ENCODE results near the gene DEFB127. TPM values are rescaled to one million over a fixed set of nuclear protein-coding genes. Genes with fewer than 3 reads are reported as not detected.

Gene DEFB127
- total RNA-seq, 4 donors from 2014 or later = not detected

GRCh38 chr20:142290-142689 lies 15.0 kb upstream of the DEFB127 start, which contains the start of gene DEFB126:
TSS of gene DEFB126 (plus strand) at chr20:142590. CDS start at chr20:142629, 39 bp downstream.
- H3K27ac ChIP-seq = no peak within 1 kb of the TSS
- H3K9me3 ChIP-seq = no peaks in the 10 kb centered on the region
- H3K36me3 ChIP-seq = no peaks in the 10 kb centered on the region
- TF ChIP-seq POLR2AphosphoS5 (IDR thresholded peaks at IDR 0.05) = no peak
- no peak for TF ChIP-seq CTCF (IDR thresholded peaks at IDR 0.05)
- TF ChIP-seq POLR2A (IDR thresholded peaks at IDR 0.05) = no peak
- TF ChIP-seq EP300 (IDR thresholded peaks at IDR 0.05) = no peak
- no peak within 1 kb of the TSS for H3K4me3 ChIP-seq
- H3K27me3 ChIP-seq = peaks cover 40% of the 10 kb centered on the region
- no peaks in the 10 kb centered on the region for H3K4me1 ChIP-seq
- 25% methylated on average over 1 of the region's 1 CpG for WGBS
- DNase-seq (ENCODE audit: low spot score in 2 of 2) = no peak

- Histone ChIP-seq H3K4me1 (no peaks in the 10 kb centered on the region), H3K36me3 (no peaks in the 10 kb centered on the region), H3K27ac (no peak overlapping the region), H3K4me3 (no peak overlapping the region), H3K27me3 (peaks cover 26% of the 10 kb centered on the region), H3K9me3 (no peaks in the 10 kb centered on the region)
- no peak for DNase-seq (ENCODE audit: low spot score in 2 of 2)
- WGBS = 61% methylated on average over 2 of the region's 2 CpGs
- TF ChIP-seq CTCF (IDR thresholded peaks at IDR 0.05) (no peak), POLR2AphosphoS5 (IDR thresholded peaks at IDR 0.05) (no peak), POLR2A (IDR thresholded peaks at IDR 0.05) (no peak), EP300 (IDR thresholded peaks at IDR 0.05) (no peak)
Measured at GRCh38 chr20:145877-146276, 11.4 kb upstream of the DEFB127 start.

GRCh38 chr20:152131-152530 lies 5.1 kb upstream of the DEFB127 start:
- no peaks in the 10 kb centered on the region for H3K9me3 ChIP-seq
- H3K27me3 ChIP-seq = peaks cover 8% of the 10 kb centered on the region
- no peak for TF ChIP-seq EP300 (IDR thresholded peaks at IDR 0.05)
- no peak for TF ChIP-seq POLR2AphosphoS5 (IDR thresholded peaks at IDR 0.05)
- no peak for TF ChIP-seq POLR2A (IDR thresholded peaks at IDR 0.05)
- TF ChIP-seq CTCF (IDR thresholded peaks at IDR 0.05) = no peak
- WGBS = 59% methylated on average over 1 of the region's 1 CpG
- DNase-seq (ENCODE audit: low spot score in 2 of 2) = no peak
- H3K36me3 ChIP-seq = no peaks in the 10 kb centered on the region
- H3K27ac ChIP-seq = no peak overlapping the region
- H3K4me1 ChIP-seq = no peaks in the 10 kb centered on the region
- no peak overlapping the region for H3K4me3 ChIP-seq

- Histone ChIP-seq H3K27me3 (no peaks in the 10 kb centered on the region), H3K4me3 (no peak overlapping the region), H3K9me3 (no peaks in the 10 kb centered on the region), H3K4me1 (no peaks in the 10 kb centered on the region), H3K27ac (no peak overlapping the region), H3K36me3 (no peaks in the 10 kb centered on the region)
- 53% methylated on average over 3 of the region's 3 CpGs for whole genome bisulfite sequencing
- DNase-seq (ENCODE audit: low spot score in 2 of 2) = no peak
- TF ChIP-seq CTCF (IDR thresholded peaks at IDR 0.05) (no peak), POLR2AphosphoS5 (IDR thresholded peaks at IDR 0.05) (no peak), EP300 (IDR thresholded peaks at IDR 0.05) (no peak), POLR2A (IDR thresholded peaks at IDR 0.05) (no peak)
Measured at GRCh38 chr20:164618-165017, 7.4 kb downstream of the DEFB127 start.

GRCh38 chr20:168876-169275 lies 11.6 kb downstream of the DEFB127 start:
- Histone ChIP-seq H3K27ac (no peak overlapping the region), H3K4me1 (no peaks in the 10 kb centered on the region), H3K4me3 (no peak overlapping the region), H3K36me3 (no peaks in the 10 kb centered on the region), H3K27me3 (peaks cover 5% of the 10 kb centered on the region), H3K9me3 (no peaks in the 10 kb centered on the region)
- no peak for DNase-seq (ENCODE audit: low spot score in 2 of 2)
- TF ChIP-seq POLR2AphosphoS5 (IDR thresholded peaks at IDR 0.05) (no peak), EP300 (IDR thresholded peaks at IDR 0.05) (no peak)
- 71% methylated on average over 2 of the region's 2 CpGs for WGBS

GRCh38 chr20:184288-184687 lies 27.0 kb downstream of the DEFB127 start:
- Histone ChIP-seq H3K27me3 (peaks cover 15% of the 10 kb centered on the region), H3K4me1 (no peaks in the 10 kb centered on the region), H3K36me3 (no peaks in the 10 kb centered on the region), H3K27ac (no peak overlapping the region), H3K4me3 (no peak overlapping the region), H3K9me3 (no peaks in the 10 kb centered on the region)
- WGBS = 61% methylated on average over 2 of the region's 2 CpGs
- DNase-seq (ENCODE audit: low spot score in 2 of 2) = no peak
- TF ChIP-seq EP300 (IDR thresholded peaks at IDR 0.05) (no peak), POLR2AphosphoS5 (IDR thresholded peaks at IDR 0.05) (no peak), CTCF (IDR thresholded peaks at IDR 0.05) (no peak), POLR2A (IDR thresholded peaks at IDR 0.05) (no peak)

All from suprapubic skin (tissue), 4 donors.